ENCODE results near the gene BLVRA. TPM values are rescaled to one million over a fixed set of nuclear protein-coding genes. Genes with fewer than 3 reads are reported as not detected.

BLVRA gene
- total RNA-seq, 4 donors from 2014 or later: 84.8 to 102 (median 92.8) TPM

DNA sequence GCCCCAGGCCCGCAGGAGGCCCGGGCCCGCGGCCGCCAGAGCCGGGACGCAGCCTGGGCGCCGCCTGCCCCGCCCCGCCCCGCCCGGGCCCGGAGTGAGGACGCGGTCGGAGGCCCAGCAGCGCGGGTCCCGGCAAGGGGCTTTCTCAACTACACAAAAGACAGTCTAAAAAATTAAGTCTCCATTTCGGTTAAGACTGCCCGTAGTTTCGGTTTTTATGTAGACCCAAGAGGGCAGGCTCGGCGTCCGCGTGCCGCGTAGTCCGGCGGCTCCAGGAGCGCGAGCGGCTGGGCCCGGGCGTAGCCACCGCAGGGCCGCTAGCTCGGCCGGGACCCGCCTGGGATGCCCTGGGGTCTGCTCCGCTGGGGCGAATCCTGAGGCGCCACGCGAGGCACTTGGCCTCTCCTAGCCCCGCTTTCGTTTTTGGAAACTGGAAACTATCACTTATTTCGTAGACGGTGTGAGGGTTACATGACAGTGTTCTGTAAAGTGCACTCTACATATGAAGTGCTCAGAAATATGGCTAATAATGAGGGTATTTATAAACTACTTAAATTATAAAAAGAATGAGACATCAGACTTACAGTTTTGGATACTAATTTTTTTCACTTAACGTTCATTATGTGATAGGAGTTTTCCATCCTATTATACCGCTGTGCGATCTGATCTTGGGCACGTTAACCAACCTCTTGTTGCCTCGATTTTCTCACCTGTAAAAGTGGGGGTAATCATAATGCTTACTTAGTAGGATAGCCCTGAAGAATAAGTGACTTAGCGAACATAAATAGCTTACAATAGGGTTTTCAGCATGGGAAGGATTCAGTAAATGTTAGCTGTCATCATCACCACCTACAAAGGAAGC is 573 bp downstream of the BLVRA start:
- DNase-seq (ENCODE audit: extremely low spot score): peak; percentile 92

DNA sequence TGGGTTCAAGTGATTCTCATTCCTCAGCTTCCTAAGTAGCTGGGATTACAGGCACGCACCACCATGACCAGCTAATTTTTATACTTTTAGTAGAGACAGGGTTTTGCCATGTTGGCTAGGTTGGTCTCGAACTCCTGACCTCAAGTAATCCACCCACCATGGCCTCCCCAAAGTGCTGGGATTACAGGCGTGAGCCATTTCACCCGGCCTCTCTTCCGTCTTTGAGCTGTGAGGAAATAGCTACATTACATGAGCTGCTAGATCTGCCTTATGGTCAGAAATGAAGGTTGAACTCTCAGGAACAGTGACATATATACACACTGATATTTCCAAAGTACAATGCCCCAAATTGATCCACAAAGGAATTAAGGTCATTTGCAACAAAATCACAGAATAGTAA is 2.4 kb downstream of the BLVRA start:
- Histone ChIP-seq H3K27ac (replicated peaks in 1 of 4) (no peak overlapping the region), H3K4me1 (peaks cover 7 to 64% (median 59%) of the 10 kb centered on the region in 4 donors), H3K9me3 (no peaks in the 10 kb centered on the region), H3K36me3 (no peaks in the 10 kb centered on the region), H3K27me3 (no peaks in the 10 kb centered on the region), H3K4me3 (no peak overlapping the region)
- DNase-seq (ENCODE audit: extremely low spot score): no peak
- intact Hi-C loops (cut with DNase I): no loop called here
- WGBS: 100% methylated on average over 5 of the region's 5 CpGs
- TF ChIP-seq POLR2A (IDR thresholded peaks at IDR 0.05; ENCODE audit: low read depth): no peak

More for the DNA sequence above, 573 bp downstream of the BLVRA start:
- Histone ChIP-seq H3K9me3 (no peaks in the 10 kb centered on the region), H3K27ac (replicated peaks in 1 of 4) (peak overlapping the region; percentile 80 to 90 (median 85)), H3K27me3 (no peaks in the 10 kb centered on the region), H3K4me3 (peak overlapping the region; percentile 84 to 93 (median 88)), H3K4me1 (peaks cover 4 to 49% (median 44%) of the 10 kb centered on the region in 4 donors), H3K36me3 (no peaks in the 10 kb centered on the region)
- intact Hi-C loops (cut with DNase I): no loop called here
- TF ChIP-seq EP300 (IDR thresholded peaks at IDR 0.05) (no peak), POLR2A (IDR thresholded peaks at IDR 0.05; ENCODE audit: low read depth) (no peak)
- TF ChIP-seq, protein P1, sequence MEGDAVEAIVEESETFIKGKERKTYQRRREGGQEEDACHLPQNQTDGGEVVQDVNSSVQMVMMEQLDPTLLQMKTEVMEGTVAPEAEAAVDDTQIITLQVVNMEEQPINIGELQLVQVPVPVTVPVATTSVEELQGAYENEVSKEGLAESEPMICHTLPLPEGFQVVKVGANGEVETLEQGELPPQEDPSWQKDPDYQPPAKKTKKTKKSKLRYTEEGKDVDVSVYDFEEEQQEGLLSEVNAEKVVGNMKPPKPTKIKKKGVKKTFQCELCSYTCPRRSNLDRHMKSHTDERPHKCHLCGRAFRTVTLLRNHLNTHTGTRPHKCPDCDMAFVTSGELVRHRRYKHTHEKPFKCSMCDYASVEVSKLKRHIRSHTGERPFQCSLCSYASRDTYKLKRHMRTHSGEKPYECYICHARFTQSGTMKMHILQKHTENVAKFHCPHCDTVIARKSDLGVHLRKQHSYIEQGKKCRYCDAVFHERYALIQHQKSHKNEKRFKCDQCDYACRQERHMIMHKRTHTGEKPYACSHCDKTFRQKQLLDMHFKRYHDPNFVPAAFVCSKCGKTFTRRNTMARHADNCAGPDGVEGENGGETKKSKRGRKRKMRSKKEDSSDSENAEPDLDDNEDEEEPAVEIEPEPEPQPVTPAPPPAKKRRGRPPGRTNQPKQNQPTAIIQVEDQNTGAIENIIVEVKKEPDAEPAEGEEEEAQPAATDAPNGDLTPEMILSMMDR (IDR thresholded peaks at IDR 0.05): no peak
- 16% methylated on average over 20 of the region's 56 CpGs for WGBS

DNA sequence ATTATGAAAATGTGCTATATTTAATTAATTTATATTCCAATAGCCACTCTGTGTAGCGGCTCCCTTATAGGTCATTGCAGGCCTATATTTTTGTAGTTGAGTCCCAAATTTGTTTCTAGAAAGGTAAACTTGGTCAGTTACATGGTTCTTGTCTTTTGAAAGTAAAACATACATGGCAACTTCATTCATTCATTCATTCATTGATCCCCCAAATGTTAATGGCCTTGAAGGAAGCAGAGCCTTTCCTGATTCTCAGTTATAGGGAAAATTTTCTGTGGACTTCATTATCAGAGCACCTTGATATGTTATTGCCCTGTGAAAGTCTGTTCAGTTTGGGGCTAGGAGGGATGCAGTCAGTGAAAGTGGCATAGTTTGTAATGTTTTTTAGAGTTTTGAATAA is 2.9 kb downstream of the BLVRA start:
- intact Hi-C loops (cut with DNase I): no loop called here
- TF ChIP-seq, protein P1 (IDR thresholded peaks at IDR 0.05): no peak
- no peak for TF ChIP-seq POLR2AphosphoS5 (IDR thresholded peaks at IDR 0.05)
- TF ChIP-seq POLR2A (IDR thresholded peaks at IDR 0.05; ENCODE audit: low read depth): no peak
- TF ChIP-seq EP300 (IDR thresholded peaks at IDR 0.05): no peak
- no peaks in the 10 kb centered on the region for H3K27me3 ChIP-seq
- no peak for DNase-seq (ENCODE audit: extremely low spot score)
- no peaks in the 10 kb centered on the region for H3K36me3 ChIP-seq
- H3K4me1 ChIP-seq: peaks cover 7 to 64% (median 59%) of the 10 kb centered on the region in 4 donors
- H3K27ac ChIP-seq (replicated peaks in 1 of 4): no peak overlapping the region
- H3K4me3 ChIP-seq: no peak overlapping the region
- no peaks in the 10 kb centered on the region for H3K9me3 ChIP-seq
- WGBS: 100% methylated on average over 1 of the region's 1 CpG

DNA sequence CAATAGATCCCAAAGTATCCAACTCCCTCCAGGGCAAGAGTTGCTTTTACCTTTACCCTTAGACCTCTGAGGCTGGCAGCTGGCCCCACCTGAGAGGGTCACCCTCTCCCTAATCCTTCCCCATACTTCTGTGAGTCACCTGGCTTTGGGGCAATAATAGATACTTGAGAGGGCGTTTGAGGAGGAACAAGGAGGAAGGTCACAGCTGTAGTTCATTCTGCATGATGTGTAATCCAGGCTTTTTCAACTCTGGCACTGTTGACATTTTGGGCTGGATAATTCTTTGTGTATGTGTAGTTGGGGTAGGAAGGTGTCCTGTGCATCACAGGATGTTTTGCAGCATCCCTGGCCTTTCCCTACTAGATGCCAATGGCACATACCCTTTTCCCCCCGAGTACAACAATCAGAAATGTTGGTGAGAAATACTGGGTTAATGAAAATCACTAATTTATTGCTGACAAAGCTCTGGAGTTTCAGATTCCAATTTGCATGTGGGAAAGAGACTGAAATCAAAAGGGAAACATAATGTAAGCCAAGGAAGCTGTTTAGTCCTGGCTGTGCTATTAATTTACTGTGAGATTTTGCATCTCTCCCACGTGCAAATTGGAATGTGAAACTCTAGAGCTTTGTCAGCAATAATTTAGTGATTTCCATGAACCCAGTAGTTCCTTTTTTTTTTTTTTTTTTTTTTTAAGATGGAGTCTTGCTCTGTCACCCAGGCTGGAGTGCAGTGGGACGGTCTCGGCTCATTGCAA is 3.6 kb downstream of the BLVRA start:
- intact Hi-C loops (cut with DNase I): loop anchor here (2.0 kb wide), 1 partner anchor 33 kb away; the partner anchor contains the start of gene COA1
- DNase-seq (ENCODE audit: extremely low spot score): peak; percentile 42
- no peak overlapping the region for H3K4me3 ChIP-seq
- H3K27ac ChIP-seq (replicated peaks in 1 of 4): peak overlapping the region in 1 of 4 donors; percentile 8
- H3K4me1 ChIP-seq: peaks cover 7 to 64% (median 59%) of the 10 kb centered on the region in 4 donors
- no peaks in the 10 kb centered on the region for H3K27me3 ChIP-seq
- peaks cover 0 to 1% (median 0%) of the 10 kb centered on the region in 4 donors for H3K36me3 ChIP-seq
- TF ChIP-seq POLR2AphosphoS5 (IDR thresholded peaks at IDR 0.05): no peak
- no peak for TF ChIP-seq EP300 (IDR thresholded peaks at IDR 0.05)
- TF ChIP-seq POLR2A (IDR thresholded peaks at IDR 0.05; ENCODE audit: low read depth): no peak
- TF ChIP-seq, protein P1 (IDR thresholded peaks at IDR 0.05): no peak
- 66% methylated on average over 5 of the region's 5 CpGs for WGBS
- no peaks in the 10 kb centered on the region for H3K9me3 ChIP-seq

DNA sequence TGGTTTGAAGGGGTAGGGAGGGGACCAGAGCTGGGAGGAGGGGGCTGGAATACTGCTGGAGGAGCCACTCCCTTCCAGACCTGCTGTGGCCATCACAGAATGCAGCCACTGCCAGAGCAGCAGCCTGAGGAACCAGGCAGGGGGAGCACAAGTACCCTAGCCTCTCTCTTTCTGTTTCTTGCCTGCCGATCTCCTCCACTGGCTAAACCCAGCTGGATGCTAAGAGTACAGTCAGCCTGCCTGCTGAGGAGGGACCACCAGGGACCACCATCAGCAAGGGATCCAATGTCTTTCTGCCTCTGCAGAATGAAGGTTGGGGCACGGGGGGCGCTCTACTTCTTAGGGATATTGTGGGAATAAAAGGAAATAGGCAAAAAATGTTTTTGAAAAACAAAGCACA is 4.7 kb downstream of the BLVRA start:
- H3K27ac ChIP-seq (replicated peaks in 1 of 4): no peak overlapping the region
- DNase-seq (ENCODE audit: extremely low spot score): peak; percentile 37
- TF ChIP-seq, protein P1 (IDR thresholded peaks at IDR 0.05): no peak
- TF ChIP-seq POLR2A (IDR thresholded peaks at IDR 0.05; ENCODE audit: low read depth) (no peak), POLR2AphosphoS5 (IDR thresholded peaks at IDR 0.05) (no peak), EP300 (IDR thresholded peaks at IDR 0.05) (no peak)
- H3K36me3 ChIP-seq: peaks cover 0 to 5% (median 0%) of the 10 kb centered on the region in 4 donors
- H3K9me3 ChIP-seq: no peaks in the 10 kb centered on the region
- H3K4me1 ChIP-seq: peaks cover 4 to 58% (median 52%) of the 10 kb centered on the region in 4 donors
- 75% methylated on average over 3 of the region's 3 CpGs for WGBS
- intact Hi-C loops (cut with DNase I): loop anchor here (2.0 kb wide), 1 partner anchor 34 kb away; the partner anchor contains the start of gene COA1
- no peak overlapping the region for H3K4me3 ChIP-seq
- no peaks in the 10 kb centered on the region for H3K27me3 ChIP-seq
